ENCODE measurements around the gene MAP2.

GRCh38 chr2:209424199-209424701 is 403 bp downstream of the MAP2 start:
- no peak for TF ChIP-seq POLR2A (IDR thresholded peaks at IDR 0.05)
- TF ChIP-seq CTCF (IDR thresholded peaks at IDR 0.05) = no peak
- TF ChIP-seq POLR2AphosphoS5 (IDR thresholded peaks at IDR 0.05; ENCODE audit: insufficient read depth in 1 of 2, low read depth in 1 of 2) = no peak
